ENCODE data around the gene PRPS2. TPM values are rescaled to one million over a fixed set of nuclear protein-coding genes. Genes with fewer than 3 reads are reported as not detected.

PRPS2 gene
- total and polyA plus RNA-seq, 2 of the 13 experiments (the other 11 are each of a cell fraction or from before 2014, with no cell fraction given), result 10.6 to 24.4 TPM

DNA sequence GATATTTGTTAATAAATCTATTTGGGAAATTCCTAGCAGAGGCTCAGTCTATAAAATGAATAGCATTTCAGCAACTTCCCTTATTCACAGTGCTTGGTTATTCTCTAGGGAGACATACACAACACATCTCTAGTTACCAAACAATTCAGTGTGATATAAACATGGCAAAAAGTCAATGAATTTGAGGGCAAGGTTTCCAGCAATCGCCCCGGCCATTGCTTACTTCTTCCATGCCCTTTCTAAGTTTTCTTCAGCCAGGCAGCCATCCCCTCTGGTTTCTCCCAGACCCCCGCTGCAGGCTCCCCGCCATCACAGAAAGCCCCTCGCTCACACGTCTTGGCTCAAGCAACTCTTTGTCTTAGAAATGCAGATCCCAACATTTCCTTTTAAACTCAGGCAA is 80.0 kb downstream of the PRPS2 start:
- H3K9ac ChIP-seq (ENCODE audit: insufficient read depth, low read depth, low read length), result no peak overlapping the region
- no TSS peak for BruUV-seq (replicated peaks)
- in situ Hi-C loops (cut with HindIII; ENCODE audit: extremely low pct_ligation_motif_present, low pct_unique_long_range_greater_than_20kb), result no loop called here
- intact Hi-C loops (cut with micrococcal nuclease; ENCODE audit: unreplicated experiment), result no loop called here
- H3K9me3 ChIP-seq (ENCODE audit: low read length), result no peaks in the 10 kb centered on the region
- H3K79me2 ChIP-seq (ENCODE audit: insufficient read depth, low read length), result no peaks in the 10 kb centered on the region
- DNase-seq (ENCODE audit: low spot score), result no peak
- POLR2A ChIA-PET, result no interaction called here
- WGBS (ENCODE audit: low lambda C conversion rate), result 58% methylated on average over 6 of the region's 6 CpGs
- CTCF ChIA-PET (ENCODE audit: low intra/inter-chr PET ratio, low total read pairs), result no interaction called here
- H3K4me2 ChIP-seq (ENCODE audit: low read depth, low read length), result no peak overlapping the region
- no peaks in the 10 kb centered on the region for H4K20me1 ChIP-seq (ENCODE audit: insufficient read depth, low read length)
- no peaks in the 10 kb centered on the region for H3K4me1 ChIP-seq (ENCODE audit: insufficient read depth, low read length)
- no peak for ATAC-seq
- no peaks in the 10 kb centered on the region for H3K27me3 ChIP-seq (ENCODE audit: control insufficient read depth in 1 of 2, insufficient read depth in 2 of 2, low read length in 2 of 2)
- H3K36me3 ChIP-seq (replicated peaks in 1 of 2; ENCODE audit: control insufficient read depth in 1 of 2, insufficient read depth in 2 of 2, low read length in 2 of 2), result no peaks in the 10 kb centered on the region
- H3K4me3 ChIP-seq (replicated peaks in 1 of 3; ENCODE audit: insufficient read depth in 1 of 3, low read depth in 2 of 3, low read length in 3 of 3), result no peak overlapping the region
- H2AFZ ChIP-seq (ENCODE audit: low read length), result no peak overlapping the region
- no peak overlapping the region for H3K27ac ChIP-seq (ENCODE audit: extremely low read length, insufficient read depth, low read length)
- FAIRE-seq, result no peak
- TF ChIP-seq ZNF205 (CRISPR knock-in tag; IDR thresholded peaks at IDR 0.05) (no peak), MTF2 (CRISPR knock-in tag; IDR thresholded peaks at IDR 0.05; ENCODE audit: borderline replicate concordance) (no peak), TSC22D2 (CRISPR knock-in tag; IDR thresholded peaks at IDR 0.05; ENCODE audit: borderline replicate concordance) (no peak), KLF11 (CRISPR knock-in tag; IDR thresholded peaks at IDR 0.05) (no peak), KDM4B (CRISPR knock-in tag; IDR thresholded peaks at IDR 0.05) (no peak), ZNF75D (CRISPR knock-in tag; IDR thresholded peaks at IDR 0.05; ENCODE audit: borderline replicate concordance) (no peak), TOE1 (CRISPR knock-in tag; IDR thresholded peaks at IDR 0.05) (no peak), SNRNP70 (IDR thresholded peaks at IDR 0.05; ENCODE audit: low read depth, low read length) (no peak), HIVEP1 (CRISPR knock-in tag; IDR thresholded peaks at IDR 0.05) (no peak), MTA1 (CRISPR knock-in tag; IDR thresholded peaks at IDR 0.05; ENCODE audit: borderline replicate concordance) (no peak), NFE2L2 (IDR thresholded peaks at IDR 0.05; ENCODE audit: low read length) (no peak), PRPF4 (IDR thresholded peaks at IDR 0.05; ENCODE audit: low read depth, low read length, poor library complexity, severe bottlenecking) (no peak), FOXP1 (IDR thresholded peaks at IDR 0.05) (no peak), FOXP1 (CRISPR knock-in tag; IDR thresholded peaks at IDR 0.05) (no peak), ZNF263 (CRISPR knock-in tag; IDR thresholded peaks at IDR 0.05) (no peak), ZNF740 (CRISPR knock-in tag; IDR thresholded peaks at IDR 0.05) (no peak)
- TF ChIP-seq, protein P1, sequence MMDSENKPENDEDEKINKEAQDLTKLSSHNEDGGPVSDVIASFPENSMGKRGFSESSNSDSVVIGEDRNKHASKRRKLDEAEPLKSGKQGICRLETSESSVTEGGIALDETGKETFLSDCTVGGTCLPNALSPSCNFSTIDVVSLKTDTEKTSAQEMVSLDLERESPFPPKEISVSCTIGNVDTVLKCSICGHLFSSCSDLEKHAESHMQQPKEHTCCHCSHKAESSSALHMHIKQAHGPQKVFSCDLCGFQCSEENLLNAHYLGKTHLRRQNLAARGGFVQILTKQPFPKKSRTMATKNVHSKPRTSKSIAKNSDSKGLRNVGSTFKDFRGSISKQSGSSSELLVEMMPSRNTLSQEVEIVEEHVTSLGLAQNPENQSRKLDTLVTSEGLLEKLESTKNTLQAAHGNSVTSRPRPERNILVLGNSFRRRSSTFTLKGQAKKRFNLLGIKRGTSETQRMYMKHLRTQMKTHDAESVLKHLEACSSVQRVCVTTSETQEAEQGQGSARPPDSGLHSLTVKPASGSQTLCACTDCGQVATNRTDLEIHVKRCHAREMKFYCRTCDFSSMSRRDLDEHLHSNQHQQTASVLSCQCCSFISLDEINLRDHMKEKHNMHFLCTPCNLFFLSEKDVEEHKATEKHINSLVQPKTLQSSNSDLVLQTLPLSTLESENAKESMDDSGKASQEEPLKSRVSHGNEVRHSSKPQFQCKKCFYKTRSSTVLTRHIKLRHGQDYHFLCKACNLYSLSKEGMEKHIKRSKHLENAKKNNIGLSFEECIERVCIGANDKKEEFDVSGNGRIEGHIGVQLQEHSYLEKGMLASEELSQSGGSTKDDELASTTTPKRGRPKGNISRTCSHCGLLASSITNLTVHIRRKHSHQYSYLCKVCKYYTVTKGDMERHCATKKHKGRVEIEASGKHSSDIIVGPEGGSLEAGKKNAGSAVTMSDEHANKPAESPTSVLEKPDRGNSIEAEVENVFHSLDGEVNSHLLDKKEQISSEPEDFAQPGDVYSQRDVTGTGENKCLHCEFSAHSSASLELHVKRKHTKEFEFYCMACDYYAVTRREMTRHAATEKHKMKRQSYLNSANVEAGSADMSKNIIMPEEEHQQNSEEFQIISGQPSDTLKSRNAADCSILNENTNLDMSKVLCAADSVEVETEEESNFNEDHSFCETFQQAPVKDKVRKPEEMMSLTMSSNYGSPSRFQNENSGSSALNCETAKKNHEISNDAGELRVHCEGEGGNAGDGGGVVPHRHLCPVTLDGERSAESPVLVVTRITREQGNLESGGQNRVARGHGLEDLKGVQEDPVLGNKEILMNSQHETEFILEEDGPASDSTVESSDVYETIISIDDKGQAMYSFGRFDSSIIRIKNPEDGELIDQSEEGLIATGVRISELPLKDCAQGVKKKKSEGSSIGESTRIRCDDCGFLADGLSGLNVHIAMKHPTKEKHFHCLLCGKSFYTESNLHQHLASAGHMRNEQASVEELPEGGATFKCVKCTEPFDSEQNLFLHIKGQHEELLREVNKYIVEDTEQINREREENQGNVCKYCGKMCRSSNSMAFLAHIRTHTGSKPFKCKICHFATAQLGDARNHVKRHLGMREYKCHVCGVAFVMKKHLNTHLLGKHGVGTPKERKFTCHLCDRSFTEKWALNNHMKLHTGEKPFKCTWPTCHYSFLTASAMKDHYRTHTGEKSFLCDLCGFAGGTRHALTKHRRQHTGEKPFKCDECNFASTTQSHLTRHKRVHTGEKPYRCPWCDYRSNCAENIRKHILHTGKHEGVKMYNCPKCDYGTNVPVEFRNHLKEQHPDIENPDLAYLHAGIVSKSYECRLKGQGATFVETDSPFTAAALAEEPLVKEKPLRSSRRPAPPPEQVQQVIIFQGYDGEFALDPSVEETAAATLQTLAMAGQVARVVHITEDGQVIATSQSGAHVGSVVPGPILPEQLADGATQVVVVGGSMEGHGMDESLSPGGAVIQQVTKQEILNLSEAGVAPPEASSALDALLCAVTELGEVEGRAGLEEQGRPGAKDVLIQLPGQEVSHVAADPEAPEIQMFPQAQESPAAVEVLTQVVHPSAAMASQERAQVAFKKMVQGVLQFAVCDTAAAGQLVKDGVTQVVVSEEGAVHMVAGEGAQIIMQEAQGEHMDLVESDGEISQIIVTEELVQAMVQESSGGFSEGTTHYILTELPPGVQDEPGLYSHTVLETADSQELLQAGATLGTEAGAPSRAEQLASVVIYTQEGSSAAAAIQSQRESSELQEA (CRISPR knock-in tag; IDR thresholded peaks at IDR 0.05; ENCODE audit: not compliant biosample characterization), result no peak
- TF ChIP-seq, protein P2, sequence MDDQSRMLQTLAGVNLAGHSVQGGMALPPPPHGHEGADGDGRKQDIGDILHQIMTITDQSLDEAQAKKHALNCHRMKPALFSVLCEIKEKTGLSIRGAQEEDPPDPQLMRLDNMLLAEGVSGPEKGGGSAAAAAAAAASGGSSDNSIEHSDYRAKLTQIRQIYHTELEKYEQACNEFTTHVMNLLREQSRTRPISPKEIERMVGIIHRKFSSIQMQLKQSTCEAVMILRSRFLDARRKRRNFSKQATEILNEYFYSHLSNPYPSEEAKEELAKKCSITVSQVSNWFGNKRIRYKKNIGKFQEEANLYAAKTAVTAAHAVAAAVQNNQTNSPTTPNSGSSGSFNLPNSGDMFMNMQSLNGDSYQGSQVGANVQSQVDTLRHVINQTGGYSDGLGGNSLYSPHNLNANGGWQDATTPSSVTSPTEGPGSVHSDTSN (CRISPR knock-in tag; IDR thresholded peaks at IDR 0.05; ENCODE audit: borderline replicate concordance), result no peak

Data from HepG2 (cell line).